ENCODE results near the gene OSBPL2.

OSBPL2 gene

DNA sequence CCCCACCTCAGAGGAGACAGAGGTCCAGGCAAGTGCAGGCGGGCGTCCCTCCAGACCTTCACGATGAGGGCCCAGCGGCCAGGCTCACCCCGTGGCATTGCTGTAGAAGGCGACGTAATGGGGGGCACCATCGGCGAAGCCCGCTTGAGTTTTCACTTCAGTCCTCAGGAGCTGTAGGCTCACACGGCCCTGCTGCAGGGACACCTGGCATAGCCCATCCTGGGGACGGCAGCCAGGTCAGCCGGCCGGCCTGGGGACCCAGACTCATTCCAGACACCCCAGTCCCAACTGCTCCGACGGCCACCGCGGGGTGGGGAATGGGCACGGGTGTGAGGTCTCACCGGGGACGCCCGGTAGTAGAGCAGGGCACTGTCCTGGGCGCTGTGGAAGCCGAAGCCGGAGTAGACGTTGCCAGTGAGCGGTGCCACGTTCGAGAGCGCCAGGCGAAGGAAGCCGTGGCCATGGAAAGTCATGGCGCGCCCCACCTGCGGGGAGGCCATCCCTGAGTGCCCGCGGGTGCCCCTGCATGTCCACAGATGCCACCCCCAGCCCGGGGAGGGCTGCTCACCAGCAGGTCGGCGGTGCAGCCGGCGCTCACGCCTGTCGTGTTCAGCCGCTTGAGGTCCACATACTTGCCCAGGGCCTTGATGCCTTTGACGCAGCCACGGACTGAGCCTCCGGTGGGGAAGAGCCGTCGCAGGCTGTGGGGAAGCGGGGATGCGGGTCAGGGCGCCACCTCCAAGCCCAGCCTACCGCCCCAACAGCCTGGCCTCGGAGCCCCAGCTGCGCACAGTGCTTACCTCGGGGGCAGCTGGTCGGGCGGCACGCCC is 73.7 kb downstream of the OSBPL2 start:
- DNase-seq (ENCODE audit: low read depth in 2 of 2), result no peak

DNA sequence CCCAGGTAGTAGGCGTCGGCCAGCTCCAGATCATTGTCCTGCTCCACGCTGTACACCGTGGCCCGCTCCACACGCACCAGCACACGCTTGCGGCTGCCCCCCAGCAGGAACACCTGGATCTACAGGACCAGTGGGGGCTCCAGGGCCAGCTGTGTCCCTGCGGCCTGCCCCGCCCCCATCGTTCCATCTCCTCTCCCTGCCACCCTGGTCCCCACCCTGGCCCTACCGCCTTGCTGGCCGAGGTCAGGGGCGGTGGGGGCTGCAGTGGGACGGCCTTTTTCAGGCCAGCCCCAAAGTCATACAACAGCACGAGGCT is 74.3 kb downstream of the OSBPL2 start:
- no peak for DNase-seq (ENCODE audit: low read depth in 2 of 2)

DNA sequence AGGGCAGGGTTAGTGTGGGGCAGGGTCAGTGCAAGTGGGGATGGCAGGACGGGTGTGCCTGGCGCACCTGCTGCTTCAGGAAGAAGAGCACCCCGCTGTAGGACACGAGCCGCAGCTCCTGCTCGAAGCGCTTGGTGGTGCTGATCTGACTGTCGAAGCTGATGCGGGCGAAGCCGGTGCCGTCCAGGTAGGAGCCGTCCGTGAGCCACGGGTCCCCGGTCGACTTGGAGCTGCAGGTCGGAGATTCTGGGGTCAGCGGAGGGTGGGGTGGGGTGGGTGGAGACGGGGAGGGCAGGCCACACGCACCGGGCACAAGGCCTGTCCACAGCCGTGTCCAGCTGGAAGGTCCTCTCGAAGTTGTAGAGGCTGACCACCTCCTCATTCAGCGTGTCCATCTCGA is 74.7 kb downstream of the OSBPL2 start:
- no peak for DNase-seq (ENCODE audit: low read depth in 2 of 2)

DNA sequence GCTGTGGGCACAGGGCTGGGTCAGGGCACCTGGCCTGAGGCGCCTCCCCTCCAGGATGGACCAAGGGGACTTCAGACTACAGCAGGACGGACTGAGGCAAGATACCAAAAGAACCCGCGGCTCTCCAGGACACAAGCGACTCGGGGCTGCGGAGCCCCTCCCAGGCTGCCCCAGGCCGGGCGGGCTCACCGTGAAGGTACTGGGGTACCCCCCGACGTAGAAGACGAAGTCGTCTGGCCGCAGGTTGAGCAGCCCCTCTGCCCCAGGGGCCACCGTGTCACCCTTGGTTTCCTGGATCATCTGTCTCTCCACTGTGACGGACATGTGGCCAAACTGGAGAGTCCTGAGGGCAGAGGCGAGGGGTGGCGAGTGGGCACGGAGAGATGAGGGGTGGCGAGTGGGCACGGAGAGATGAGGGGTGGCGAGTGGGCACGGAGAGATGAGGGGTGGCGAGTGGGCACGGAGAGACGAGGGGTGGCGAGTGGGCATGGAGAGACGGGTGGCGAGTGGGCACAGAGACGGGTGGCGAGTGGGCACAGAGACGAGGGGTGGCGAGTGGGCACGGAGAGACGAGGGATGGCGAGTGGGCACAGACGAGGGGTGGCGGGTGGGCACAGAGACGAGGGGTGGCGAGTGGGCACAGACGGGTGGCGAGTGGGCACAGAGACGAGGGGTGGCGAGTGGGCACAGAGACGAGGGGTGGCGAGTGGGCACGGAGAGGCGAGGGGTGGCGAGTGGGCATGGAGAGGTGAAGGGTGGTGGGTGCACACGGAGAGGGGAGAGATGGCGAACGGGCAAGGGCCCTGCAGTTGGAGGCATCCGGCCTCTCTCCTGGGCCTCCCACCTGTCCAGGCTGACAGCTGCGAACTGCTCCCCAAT is 75.4 kb downstream of the OSBPL2 start:
- no peak for DNase-seq (ENCODE audit: low read depth in 2 of 2)

DNA sequence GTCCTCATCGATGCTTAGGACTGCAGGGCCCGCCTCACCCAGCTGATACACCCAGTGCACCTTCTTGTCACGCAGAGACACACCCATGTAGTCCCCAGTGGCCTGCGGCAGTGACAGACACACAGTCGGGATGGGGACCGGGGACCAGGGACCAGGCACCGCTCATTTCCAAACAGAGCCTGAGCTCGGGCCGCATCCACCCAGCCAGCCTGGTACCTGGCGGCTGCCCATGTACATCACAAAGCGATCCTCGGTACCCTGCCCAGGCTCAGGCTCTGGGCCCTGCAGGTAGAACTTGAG is 76.0 kb downstream of the OSBPL2 start:
- no peak for DNase-seq (ENCODE audit: low read depth in 2 of 2)

DNA sequence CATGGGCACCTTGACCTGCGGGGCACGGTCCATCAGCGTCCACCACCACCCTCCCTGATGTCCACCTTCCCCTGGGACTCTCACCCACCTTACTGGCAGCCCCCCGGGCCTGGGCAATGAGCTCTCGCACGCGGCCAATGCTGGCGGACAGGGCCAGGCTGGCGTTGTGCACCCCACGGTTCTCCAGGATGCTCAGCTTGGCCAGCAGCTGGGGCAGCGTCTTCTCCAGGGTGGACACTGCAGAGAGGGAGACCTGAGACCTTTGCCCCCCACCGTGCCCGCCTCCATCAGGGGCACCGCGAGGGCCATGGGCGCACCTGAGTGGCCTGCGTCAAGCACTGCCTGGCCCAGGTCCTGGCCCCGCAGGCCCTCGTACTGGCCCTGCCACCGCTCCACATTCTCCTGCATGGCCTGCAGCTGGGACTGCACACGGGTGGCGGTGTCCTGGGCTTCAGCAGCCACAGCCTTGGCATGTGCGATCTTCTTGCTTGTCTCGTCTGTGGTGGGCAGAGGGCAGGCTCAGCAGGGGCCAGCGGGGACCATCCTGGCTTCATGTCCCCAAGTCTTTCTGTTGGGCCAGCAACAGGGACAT is 76.5 kb downstream of the OSBPL2 start:
- DNase-seq (ENCODE audit: low read depth in 2 of 2), result no peak

DNA sequence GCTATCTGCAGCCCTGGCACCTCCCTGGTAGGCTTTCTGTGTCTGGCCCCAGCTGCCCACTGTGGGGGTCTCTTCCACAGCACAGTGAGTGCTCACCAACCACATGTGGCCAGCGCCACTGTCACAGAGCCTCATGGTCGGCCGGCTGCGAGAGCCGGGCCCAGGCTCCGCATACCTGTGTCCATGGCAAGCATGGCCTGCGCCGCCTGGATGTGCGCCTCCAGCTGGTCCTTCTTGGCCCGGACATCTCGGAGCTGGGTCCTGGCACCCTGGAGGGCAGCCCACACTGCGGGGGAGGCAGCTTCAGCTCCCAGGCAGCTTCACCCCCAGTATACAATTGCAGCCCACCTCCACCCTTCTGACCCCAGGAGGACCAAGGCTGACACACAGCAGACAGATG is 77.5 kb downstream of the OSBPL2 start:
- DNase-seq (ENCODE audit: low read depth in 2 of 2), result no peak

DNA sequence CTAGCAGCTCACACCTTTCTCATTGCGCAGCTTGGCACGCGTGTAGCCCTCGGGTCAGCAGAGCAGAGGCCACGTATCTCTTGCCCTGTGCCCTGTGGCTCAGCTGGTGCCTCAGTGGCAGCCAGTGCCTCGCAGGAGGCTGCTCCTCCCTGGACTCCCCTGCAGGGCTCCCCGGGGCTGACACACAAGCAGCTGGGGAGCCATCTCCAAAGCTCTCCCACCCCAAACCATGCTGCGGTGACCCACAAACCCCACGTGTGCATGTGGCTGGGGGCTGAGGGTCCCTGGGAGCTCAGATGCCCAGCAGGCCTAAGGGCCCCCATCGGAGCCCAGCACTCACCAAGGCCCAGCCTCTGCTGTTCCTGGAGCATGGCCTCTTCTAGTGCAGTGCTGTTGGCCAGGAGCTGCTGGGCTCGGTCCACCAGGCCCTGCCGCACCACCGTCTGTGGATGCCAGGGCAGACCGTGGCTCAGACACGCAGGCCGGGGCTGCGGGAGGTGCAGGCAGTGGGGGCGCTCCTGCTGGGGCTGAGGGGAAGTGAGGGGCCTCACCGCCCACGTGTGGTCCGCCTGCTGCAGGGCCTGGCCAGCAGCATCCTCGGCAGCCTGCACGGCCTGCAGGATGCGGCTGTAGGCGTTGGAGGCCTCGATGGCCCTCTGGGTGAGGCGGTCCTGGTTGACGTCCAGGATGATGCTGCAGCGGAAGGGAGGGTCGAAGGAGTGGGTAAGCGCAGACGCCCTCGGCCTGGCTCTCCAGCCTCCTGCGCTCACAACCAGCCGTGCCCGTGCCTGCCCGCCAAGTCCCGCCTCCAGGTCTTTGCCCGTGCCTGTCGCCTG is 78.2 kb downstream of the OSBPL2 start:
- no peak for DNase-seq (ENCODE audit: low read depth in 2 of 2)

DNA sequence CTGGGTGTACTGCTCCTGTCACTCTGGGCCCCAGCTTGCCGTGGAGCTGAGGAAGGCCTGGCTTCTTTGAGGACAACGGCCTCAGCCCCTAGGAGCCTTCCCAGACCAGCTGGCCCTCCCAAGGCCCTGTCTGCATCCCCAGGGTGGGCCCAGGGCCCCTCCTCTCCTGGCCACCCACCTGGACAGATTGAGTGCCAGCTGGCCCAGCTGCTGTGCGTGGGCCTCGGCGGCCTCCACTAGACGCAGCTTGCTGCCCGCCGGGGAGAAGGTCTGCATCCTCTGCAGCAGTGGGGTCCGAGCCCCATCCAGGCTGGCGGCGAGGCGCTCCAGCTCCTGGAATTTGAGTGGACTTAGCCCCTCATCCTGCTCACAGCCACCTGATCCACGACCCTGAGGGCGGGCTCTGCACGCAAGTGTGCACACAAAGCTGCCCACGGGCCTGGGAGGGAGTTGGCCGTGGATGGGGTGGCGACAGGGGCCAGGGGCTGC is 78.9 kb downstream of the OSBPL2 start:
- no peak for DNase-seq (ENCODE audit: low read depth in 2 of 2)

DNA sequence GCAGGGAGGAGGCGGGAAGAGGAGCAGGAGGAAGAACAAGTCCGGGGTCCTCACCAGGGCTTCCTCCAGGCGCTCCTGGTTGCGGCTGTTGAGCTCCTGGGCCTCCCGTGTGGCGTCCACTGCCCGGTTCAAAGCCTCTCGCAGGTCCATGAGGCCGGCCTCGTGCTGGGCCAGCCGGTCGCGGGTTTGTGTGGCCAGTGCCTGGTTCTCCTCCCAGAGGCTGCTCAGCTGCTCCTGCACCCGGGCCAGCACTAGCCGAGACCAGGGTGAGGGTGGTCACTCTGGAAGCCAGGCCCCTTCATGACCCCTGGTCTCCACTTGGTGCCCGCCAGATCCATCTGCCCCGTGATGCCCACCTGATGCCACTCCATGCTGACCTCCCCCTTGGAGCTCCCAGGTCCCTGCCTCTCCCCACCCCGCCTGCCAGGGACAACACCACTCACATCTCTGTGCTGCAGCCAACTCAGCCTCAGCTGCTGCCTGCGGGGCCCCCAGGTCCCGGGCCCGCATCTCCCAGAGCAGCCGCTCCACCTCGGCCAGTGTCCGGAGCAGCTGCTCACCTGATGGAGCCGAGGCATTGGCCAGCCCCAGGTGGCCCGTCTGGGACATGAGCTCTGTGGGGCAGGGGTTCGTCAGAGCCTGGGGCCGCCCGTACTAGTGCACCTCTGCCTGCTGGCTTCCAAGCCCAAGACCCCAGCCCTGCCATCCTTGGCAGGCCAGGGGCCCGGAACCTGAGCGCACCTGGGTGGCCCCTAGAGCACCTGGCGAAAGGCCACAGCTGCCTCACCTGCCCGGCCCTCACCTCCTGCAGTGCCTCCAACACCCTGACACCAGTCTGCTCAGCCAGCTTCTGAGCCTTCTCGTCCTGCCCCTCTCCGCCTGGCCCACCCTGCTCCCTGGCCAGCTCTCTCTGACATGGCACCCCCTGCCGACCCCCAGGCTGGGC is 80.4 kb downstream of the OSBPL2 start:
- DNase-seq (ENCODE audit: low read depth in 2 of 2), result no peak

DNA sequence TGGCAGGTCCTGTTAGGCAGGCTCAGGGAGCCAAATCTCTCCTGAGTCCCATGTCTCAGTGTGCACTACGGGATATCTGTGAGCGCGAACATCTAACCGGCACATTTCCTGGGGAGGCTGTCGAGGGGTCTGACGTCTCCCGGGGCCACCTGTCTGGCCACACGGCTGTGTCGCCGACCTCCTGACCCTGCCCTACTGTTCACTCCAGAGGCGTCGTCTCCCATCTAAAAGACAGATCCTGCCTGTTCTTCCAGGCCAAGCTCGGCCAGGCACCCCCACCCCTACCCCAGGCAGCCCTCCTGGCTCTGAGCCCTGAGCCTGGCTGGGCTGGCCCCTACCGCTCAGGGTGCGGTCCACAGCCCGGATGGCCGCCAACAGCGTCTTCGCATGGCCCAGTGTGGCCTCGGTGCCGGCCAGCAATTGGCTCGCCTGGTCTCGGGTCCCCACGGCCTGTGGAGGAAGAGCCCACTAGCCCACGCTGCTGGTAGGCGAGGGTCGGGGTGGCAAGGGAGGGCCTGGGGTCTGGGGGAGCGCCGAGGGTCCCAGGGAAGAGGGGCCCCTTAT is 81.1 kb downstream of the OSBPL2 start:
- DNase-seq (ENCODE audit: low read depth in 2 of 2), result no peak

DNA sequence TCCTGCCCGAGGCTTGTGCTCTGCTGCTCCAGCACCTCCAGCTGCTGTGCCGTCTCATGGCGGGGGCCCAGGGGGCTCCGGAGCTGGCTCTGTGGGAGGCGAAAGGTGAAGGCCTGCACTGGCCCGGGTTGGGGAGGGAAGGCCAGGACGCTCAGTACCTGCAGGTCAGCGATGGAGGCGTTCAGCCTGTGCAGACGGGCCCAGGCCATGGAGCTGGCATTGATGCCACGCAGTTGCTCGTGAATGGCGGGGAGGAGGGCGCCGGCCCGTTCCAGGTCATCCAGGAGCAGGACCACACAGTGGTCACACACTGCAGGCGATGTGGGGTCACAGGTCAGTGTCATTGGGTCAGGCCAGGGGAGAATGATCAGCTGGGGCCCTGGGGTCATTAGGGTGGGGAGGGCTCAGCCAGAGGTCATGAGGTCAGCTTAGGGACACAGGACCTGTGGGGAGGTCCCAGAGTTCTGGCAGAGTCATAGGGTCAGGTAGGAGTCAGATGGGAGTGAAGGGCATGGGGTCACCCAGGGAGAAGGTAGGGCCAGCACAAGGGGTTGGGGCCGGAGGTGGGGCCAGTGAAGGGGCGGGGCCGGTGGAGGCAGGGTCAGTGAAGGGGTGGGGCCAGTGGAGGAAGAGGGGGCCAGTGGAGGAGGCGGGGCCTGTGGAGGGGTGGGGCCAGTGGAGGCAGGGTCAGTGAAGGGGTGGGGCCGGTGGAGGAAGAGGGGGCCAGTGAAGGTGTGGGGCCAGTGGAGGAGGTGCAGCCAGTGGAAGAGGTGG is 82.4 kb downstream of the OSBPL2 start:
- no peak for DNase-seq (ENCODE audit: low read depth in 2 of 2)

DNA sequence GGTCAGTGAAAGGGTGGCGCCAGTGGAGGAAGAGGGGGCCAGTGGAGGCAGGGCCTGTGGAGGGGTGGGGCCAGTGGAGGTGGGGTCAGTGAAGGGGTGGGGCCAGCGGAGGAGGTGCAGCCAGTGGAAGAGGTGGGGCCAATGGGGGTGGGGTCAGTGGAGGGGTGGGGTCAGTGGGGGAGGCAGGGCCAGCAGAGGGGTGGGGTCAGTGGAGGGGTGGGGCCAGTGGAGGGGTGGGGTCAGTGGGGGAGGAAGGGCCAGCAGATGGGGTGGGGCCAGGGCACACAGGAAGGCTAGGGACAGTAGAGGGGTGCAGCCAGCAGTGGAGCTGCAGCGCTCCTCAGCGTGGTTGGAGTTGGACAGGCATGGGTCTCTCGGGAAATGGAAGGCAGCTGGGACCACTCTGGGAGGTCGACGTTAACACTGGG is 83.2 kb downstream of the OSBPL2 start:
- DNase-seq (ENCODE audit: low read depth in 2 of 2), result no peak

DNA sequence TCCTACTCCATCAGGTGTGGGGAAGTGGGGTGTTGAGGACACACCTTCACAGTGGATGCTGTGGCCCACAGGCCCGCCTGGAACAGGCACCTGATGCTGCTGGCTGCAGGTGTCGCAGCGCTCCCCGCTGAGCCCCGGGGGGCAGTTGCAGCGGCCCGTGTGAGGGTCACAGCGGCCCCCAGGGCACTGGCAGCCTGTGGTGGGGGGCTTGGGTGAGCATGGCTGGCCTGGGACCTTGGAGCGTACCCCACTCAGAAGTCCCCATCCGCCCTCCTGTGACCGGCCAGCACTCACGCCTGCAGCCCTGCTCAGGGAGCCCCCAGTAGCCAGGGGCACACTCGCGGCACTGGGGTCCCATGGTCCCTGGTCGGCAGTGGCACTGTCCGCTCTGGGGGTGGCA is 83.7 kb downstream of the OSBPL2 start:
- no peak for DNase-seq (ENCODE audit: low read depth in 2 of 2)

DNA sequence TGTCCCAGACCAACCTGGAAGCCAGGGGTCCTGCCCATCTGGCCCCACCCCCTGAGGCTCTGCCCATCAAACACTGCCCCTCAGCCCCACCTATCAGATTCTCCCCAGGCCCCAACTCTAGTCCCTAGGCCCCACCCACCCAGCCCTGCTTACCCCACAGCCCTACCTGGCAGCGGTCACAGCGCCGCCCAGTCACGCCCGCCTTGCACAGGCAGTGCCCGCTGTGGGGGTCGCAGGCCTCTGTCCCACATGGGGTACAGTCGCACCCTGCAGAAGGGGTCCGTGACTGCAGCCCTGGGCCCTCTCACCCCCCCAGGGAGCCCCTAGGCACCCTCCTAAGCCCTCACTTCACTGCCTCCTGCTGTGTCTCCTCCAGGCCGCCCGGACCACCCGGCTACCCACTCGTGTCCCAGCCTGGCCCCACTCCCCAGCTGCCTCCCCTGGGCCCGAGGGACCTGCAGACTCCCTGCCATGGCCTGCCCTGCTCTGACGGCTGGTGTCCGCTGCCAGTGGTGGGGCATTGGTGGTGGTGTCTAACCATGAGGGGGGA is 84.2 kb downstream of the OSBPL2 start:
- DNase-seq (ENCODE audit: low read depth in 2 of 2), result no peak

DNA sequence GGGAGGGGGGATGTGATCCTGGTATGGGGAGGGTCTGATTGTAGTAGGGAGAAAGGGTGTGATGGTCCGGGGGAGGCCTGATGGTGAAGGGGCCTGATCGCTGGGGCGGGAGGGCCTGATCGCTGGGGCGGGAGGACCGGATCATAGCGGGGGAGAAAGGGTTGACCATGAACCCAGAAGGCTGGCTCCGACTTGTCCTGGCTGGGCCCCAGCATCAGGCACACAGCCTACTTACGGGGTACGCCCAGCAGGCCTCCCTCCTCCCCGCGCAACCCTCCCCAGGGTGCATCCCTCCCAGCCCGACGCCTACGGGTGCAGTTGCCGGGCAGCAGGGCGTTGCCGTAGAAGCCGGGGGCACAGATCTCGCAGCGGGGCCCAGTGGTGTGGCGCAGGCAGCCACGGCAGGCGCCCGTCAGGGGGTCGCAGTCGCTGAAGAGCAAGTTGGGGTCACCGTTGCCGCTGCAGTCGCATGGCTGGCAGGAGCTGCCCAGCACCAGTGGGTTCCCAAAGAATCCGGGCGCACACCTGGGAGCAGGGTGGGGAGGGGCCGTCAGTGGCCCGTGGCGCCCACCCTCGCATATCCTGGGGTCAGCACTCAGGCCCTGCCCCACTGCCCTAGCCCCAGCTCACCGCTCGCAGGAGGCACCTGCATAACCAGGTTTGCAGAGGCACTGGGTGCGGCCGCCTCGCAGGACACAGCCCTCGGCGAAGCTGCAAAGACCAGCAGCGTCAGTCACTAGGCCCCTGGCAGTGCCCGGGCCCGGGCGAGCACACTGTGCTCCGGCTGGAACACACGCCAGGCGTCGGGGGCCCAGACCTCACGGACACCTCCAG is 85.0 kb downstream of the OSBPL2 start:
- no peak for DNase-seq (ENCODE audit: low read depth in 2 of 2)

DNA sequence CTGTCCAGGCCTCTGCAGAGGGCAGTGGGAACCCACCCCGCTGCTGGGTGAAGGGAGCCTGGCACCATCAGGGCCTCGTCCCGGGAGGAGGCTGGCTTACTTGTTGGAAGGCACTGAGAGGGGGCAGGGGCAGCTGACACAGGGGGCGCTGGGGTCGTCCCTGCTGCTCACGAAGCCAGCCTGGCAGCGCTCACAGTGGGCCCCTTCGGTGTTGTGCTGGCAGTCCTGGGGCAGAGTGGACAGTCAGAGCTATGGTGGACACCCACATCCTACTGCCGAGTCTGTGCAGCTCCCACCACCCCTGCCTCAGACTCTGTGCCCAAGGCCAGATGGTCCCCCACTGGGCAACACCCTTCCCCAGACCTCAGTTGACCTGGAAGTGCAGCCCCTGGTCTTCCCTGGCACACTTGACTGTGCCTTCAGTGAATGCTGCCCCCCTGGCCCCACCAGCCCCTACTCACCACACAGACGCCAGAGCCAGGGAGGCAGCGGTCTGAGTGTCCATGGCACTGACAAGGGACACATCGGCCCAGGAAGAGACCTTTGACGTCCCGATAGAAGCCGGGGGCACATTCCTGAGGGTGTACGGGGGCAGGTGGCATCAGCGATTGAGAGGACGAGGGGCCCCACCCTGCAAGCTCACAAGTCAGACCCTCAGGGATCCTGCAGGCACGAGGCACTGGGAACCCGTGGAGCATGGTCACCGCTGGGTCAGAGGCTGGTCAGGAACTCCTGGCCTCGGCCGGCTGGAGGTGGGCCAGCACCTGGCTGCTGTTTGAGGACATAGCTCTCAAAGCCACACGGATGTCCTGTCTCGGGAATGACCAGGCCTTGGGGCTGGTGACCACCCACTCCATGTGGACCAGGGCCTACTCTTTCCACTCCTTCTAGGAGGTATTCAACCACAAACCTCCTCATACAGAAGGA is 85.9 kb downstream of the OSBPL2 start:
- no peak for DNase-seq (ENCODE audit: low read depth in 2 of 2)

Data from activated CD4-positive, alpha-beta T cell treated with anti-CD3 and anti-CD28 coated beads for 24 hours (primary cell).